Activated T-cell treated with anti-CD3 and anti-CD28 coated beads for 4 hours (primary cell): Measurements from ENCODE around the gene CRYBG2.
"Not testable (repeated sequence)": the region's sequence is repeated elsewhere in the genome, so short reads cannot be mapped to it uniquely, and the experiment has no call there.

Source experiments
- DNase-seq: peaks from one replicate; pipeline ENCODE4 v3.0.0-alpha.2; 2020

The CRYBG2 gene

DNA sequence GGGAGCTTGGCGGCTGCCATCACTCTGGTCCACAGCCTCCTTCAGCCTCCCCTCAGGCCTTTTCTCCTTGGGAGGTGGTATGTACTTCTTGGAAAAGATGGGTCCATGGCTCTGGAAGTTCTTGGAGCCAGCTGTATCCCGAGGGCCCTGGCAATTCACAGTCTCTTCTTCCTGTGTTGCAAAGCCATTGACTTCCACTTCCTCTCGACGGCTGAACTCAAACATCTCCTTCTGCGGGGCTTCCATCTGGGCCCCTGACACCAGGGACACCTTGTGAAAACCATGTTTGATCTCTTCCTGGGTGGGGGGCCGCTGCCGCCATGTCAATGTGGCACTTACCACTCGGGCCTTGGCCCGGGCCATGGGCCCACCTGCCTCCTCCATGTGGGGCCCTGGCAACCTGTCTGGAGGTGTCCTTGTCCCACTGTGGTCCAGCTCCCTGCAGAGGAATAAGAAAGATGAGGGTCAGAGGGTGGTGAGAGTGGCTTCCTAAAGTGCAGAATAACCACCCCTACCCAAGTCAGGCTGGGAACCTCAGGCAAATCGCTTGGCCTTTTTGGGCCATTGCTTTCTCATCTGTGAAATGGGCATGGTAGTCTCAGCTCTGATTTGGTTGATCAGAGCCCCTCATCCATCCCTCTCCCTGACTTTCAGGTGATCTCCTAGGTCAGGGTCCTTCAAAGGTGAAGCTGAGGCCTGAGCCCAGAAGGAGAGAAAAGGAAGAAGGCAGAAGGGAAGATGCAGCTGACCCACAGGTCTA, 7.5 kb downstream of the CRYBG2 start:
- no peak for DNase-seq

DNA sequence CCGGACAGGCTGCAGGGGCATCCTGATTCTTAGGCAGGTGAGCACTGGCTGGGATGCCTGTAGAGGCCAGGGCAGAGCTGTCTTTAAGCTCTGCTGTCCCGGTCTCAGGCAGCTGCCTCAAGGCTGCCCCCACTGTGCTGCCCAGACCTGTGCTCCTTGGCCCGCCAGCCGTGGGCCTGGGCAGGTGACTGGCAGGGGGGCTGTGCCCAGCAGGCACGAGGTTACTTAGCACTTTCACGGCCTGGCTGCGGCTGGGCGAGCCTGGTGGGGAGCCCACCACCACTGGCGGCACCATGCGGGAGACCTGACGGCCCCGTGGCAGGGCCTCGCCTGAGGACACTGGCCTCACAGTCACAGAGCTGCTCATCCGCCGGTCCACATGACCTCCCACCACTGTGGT, 8.2 kb downstream of the CRYBG2 start:
- no peak for DNase-seq

- no peak for DNase-seq
These were observed 9.6 kb downstream of the CRYBG2 start for GRCh38 chr1:26344147-26344920.

- DNase-seq: no peak
These were observed 13.9 kb downstream of the CRYBG2 start for GRCh38 chr1:26340047-26340481.

DNA sequence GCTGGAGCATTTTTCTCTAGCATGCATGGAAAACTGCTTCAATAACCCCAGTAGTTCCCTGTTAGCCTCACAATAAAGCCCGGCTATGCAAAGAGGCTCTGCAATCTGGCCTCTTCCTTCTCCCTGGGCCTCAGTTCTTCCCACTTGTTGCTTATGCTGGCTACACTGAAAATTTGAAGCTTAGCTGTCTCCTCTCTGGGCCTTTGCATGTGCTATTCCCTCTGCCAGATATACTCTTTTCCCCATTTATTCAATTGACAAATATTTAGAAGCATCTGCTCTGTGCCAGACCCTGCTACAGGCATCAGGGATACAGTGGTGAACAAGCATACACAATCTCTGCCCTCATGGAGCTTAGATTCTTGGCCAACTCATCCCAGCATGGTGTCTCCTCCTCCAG, 15.3 kb downstream of the CRYBG2 start:
- DNase-seq: no peak

DNA sequence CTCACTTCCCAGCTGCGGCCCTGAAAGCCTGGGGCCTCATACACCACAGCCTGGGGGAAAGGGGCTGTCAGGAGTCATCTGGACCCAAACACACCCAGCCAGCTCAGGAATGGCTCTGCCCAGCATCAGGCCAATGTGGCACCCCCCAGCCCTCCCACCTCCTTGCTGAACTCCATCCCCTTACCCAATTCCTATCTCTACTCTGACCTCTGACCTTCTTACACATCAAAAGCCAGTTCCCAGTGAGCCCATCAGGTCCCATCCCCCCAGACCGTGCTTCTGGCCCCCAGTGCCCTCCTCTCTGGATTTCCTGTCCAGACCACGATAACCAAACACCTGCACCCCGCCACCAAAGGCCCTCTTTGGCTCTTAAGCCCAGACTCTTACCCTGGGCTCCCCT, 16.3 kb downstream of the CRYBG2 start:
- DNase-seq: no peak

GRCh38 chr1:26337206-26337535, 16.8 kb downstream of the CRYBG2 start:
- DNase-seq: no peak

DNA sequence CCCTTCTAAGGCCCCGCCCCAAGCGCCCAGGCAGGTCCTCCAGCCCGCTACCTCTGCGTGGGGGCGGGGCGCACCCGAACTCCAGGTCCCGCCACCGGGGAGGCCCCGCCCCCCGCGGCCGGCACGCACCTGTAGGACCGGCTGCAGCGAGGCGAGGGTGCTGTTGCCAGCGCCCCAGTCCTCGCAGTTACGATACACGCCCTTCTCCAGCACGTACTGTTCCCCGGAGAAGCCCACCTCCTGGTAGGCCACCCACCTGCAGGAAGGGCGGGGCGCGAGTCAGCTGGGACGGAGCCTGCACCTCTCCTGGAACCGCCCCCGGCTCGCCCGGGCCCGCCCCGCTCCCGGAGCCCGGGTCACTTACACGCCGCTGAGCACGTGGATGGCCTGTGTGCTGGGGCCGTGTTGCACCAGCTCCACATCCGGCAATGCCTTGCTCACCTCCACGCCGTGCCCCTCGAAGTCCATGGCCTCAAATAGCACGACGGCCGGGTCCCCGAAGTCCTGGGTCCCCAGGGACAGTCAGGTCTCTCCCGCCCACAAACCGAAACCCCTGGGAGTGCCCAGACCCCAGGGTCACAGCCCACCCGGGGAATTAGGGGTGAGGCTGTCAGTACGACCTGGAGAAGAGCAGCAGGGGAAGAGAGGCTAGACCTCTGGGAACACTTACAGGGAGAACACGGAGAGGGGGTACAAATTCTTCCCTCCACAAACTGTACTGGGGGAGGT, 17.3 kb downstream of the CRYBG2 start:
- peak; percentile 87 for DNase-seq

DNA sequence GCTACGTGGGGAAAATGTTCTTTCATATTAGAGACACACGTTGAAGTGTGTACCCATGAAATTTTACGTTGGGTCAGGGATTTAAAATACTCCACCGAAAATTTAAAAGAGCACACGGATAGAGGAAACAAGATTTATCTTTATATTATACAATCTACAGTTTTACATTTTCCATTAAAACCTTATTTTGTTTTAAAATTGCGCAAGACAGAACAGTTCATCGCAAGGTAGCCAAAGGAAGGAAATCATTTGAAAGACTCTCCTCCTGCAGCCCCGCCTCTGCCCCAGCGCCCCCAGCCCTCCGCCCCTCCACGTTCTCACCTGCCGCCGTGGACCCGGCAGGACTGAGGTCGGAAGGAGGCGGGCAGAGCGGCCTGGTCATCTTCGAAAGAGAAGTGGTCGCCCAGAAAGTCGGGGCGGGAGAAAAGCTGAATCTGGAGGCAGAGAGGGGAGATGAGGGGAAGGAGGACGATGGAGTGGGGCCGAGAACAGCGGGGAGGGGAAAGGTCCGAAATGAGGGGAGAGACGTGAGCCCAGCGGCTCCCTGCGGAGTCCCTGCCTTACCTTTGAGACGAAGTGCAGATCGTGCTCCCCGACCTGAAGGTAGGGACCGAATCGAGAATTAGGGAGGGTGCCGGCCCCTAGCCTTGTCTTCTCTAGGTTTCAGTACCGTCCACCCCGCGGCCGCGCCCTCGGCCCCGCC, 18.0 kb downstream of the CRYBG2 start:
- no peak for DNase-seq

- DNase-seq: not testable (repeated sequence)
These were observed 20.6 kb downstream of the CRYBG2 start for GRCh38 chr1:26333312-26333711.

DNA sequence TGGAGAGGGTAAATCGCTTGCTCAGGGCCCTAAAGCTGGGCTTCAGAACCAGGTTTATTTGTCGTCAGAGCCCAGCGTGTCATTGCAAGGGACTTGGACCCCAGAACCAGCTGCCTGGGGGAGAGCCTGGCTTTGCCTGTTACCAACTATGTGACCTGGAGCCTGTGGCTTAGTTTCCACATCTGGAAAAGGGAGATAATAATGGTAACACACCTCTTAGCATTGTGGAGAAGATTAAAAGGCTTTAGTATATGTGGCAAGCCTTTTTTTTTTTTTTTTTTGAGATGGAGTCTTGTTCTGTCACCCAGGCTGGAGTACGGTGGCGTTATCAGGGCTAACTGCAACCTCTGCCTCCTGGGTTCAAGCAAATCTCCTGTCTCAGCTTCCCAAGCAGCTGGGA, 23.7 kb downstream of the CRYBG2 start:
- DNase-seq: no peak

- not testable (repeated sequence) for DNase-seq
These were observed 24.6 kb downstream of the CRYBG2 start for GRCh38 chr1:26329380-26329779.

- DNase-seq: no peak
These were observed 25.3 kb downstream of the CRYBG2 start for GRCh38 chr1:26328597-26328996.

DNA sequence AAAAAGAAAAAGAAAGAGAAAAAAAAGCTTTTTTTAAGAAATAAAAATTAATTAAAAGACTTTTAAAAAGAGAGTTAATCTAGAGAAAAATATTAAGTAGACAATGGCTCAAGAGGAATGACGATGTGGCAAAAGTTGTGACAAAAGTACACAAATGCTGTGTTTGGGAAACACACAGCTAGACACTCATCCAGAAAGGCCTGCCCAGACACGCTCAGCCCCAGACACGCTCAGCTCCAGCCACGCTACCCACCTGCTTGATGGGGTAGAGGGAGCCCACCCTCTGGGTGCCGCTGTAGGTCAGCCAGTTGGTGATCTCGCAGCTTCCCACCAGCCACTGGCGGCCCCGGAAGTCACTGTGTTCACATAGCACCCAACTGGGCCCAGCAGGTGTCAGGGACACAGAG, 26.0 kb downstream of the CRYBG2 start:
- DNase-seq: no peak

DNA sequence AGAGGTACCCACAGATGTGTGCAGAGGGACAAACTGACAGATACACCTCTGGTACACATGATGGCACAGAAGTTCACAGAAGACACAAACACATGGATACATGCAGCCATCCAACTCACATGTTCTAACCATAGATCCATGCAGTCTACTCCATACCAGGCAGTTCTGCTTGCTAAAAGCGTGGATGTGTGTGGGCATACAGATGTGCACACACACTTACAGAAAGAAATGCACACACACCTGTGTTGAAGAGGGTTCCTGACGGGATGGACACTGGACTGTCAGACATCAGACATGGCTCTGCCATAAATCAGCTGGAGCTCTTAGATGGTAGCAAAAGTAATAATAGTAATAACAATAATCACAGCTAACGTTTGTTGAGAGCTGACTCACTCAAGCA, 29.4 kb downstream of the CRYBG2 start:
- DNase-seq: no peak

GRCh38 chr1:26323382-26323781, 30.5 kb downstream of the CRYBG2 start:
- DNase-seq: no peak

DNA sequence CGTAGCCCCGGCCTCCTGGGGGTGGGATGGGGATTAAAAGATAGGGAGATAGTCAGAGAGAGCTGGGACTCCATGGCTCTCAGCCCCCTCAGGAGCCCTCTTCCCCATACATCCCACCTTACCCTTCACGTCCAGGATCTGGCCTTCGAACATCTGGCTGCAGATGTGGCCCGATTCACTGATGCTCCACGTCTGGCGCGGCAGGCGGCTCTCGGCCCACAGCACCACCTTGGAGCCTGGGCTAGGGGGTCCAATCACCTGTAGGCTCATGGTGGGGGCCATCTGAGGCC, 31.9 kb downstream of the CRYBG2 start:
- DNase-seq: no peak

- peak; percentile 98 for DNase-seq
These were observed 32.5 kb downstream of the CRYBG2 start for GRCh38 chr1:26321315-26322041.

DNA sequence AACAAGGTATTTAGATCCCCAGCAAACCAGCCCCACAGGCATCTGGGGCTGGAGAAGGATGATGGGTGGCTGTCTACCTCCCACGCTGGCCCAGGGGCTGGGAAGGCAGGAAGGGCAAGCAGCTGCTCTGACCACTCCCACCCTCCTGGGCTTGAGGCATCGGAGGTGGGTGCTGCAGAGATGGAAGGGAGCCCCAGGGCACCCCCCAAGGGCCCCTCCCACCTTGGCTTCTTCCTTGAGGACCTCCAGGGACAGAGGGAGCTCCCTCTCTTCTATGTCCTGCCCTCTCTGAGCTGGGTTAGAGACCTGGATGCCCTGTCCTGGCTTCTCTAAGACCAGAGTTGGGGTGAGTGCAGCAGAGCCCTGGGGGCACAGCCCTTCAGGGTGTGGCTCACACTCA, 33.0 kb downstream of the CRYBG2 start:
- no peak for DNase-seq

GRCh38 chr1:26318338-26319064, 35.4 kb downstream of the CRYBG2 start:
- no peak for DNase-seq

- peak; percentile 64 for DNase-seq
These were observed 36.2 kb downstream of the CRYBG2 start, which contains the start of gene CD52 for GRCh38 chr1:26317612-26318337. Gene CD52 (plus strand): TSS chr1:26317958. CDS start chr1:26318018, 60 bp downstream.
